HG03342 (cell line): ENCODE measurements around the gene PCSK2.

Experiments used
- ATAC-seq: cut with Tn5 transposase; IDR thresholded peaks from one replicate; pipeline ENCODE4 v1.9.1; 2021; ENCODE audit warnings: mild to moderate bottlenecking, moderate library complexity; ENCODE audit not compliant: unreplicated experiment

PCSK2 gene

DNA sequence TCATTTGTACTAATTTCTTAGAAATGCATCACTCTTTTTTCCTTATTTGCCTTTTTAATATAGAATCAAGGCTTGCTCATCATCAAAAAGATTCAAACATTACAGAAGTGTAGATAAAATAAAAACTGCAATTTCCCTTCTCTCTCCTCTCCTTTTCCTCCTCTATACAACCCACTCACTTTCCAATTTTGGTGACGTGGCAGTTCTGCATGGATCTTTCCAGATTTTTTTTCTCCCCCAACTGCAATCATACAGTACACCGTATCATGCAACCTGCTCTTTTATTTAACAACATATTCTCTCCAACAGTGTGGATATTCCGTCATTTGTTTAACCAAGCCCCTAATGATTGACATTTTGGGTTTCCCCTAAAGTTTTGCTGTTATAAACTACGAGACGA lies 163.8 kb downstream of the PCSK2 start:
- ATAC-seq, result no peak

- no peak for ATAC-seq
Measured at GRCh38 chr20:17391127-17391771, 164.4 kb downstream of the PCSK2 start.

- no peak for ATAC-seq
Measured at GRCh38 chr20:17394411-17394810, 167.6 kb downstream of the PCSK2 start.

- ATAC-seq, result no peak
Measured at GRCh38 chr20:17395729-17396128, 168.9 kb downstream of the PCSK2 start.

GRCh38 chr20:17399303-17399985 lies 172.6 kb downstream of the PCSK2 start:
- no peak for ATAC-seq

DNA sequence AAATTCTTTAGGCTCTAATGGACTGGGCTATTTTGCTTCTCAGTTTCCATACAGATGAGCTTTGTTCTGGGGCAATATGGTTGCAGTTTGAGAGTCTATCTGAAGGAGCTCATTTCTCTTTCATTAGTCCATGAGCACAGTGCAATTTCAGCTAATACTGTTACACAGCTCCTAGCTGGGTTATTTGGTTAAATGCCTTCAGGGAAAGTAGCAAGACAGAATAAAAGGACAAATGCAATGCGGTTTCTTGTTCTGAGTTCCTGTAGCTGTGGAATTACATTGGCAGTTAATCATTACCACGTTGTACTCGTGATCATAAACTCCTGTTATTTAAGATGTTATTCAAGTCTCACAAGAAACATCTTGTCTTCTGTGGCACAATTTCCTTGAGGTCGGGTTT lies 176.6 kb downstream of the PCSK2 start:
- no peak for ATAC-seq

DNA sequence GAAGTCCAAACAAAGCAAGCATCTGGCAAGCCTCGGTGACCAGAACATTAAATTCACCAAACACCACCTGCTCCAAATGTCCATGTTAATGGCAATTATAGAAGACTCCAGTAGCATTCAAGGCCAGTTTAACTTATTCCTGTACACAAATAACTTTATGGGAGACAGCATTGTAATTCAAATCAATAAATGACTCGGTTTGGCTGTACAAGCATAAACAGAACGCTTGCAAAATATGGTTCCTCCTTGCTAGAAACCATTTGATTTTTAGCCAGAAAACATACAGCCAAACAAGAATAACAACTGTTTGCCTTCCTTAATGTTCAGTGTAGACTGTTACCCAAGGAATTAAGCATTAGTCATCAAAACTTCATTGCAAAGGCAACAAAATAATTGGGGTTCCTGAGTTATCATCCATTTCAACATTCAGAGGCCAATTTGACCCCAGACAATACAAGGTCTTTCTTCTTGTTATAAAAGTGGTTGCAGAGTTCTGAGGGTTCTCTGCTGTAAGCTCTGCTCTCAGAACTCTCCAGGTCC lies 179.3 kb downstream of the PCSK2 start:
- ATAC-seq, result no peak

- ATAC-seq, result no peak
Measured at GRCh38 chr20:17407550-17407949, 180.7 kb downstream of the PCSK2 start.

- ATAC-seq, result no peak
Measured at GRCh38 chr20:17417225-17417624, 190.4 kb downstream of the PCSK2 start.

- ATAC-seq, result no peak
Measured at GRCh38 chr20:17418737-17419136, 191.9 kb downstream of the PCSK2 start.

DNA sequence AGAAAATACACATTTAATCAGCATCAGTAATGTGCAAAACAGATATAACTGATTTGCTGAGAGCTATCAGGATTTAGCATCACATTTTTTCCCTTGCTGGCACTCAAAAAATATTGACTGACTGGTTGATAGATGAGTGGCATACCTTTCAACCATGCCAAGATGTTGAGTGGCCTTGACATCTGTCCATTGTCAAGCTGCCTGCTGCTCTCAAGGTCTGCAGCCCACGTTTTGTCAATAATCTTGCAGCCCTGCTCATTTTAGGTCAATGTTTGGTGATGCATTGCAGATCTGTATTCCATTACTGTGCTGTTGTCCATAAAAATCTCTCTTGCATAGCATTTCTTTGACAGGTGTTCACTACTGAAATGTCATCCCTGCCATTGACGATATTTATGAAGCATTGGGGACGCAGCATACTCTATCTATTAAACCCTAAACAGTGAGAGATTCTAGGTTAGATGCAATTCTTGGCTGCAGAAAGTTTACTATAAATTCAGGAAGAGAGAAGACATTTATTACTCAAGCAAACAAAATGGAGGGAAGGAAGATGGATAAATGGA lies 192.7 kb downstream of the PCSK2 start:
- no peak for ATAC-seq

- no peak for ATAC-seq
Measured at GRCh38 chr20:17421493-17421892, 194.7 kb downstream of the PCSK2 start.

- no peak for ATAC-seq
Measured at GRCh38 chr20:17423782-17424181, 196.9 kb downstream of the PCSK2 start.

GRCh38 chr20:17427638-17428037 lies 200.8 kb downstream of the PCSK2 start:
- no peak for ATAC-seq

GRCh38 chr20:17430125-17430950 lies 203.5 kb downstream of the PCSK2 start:
- ATAC-seq, result no peak

GRCh38 chr20:17431621-17432364 lies 205.0 kb downstream of the PCSK2 start:
- no peak for ATAC-seq

DNA sequence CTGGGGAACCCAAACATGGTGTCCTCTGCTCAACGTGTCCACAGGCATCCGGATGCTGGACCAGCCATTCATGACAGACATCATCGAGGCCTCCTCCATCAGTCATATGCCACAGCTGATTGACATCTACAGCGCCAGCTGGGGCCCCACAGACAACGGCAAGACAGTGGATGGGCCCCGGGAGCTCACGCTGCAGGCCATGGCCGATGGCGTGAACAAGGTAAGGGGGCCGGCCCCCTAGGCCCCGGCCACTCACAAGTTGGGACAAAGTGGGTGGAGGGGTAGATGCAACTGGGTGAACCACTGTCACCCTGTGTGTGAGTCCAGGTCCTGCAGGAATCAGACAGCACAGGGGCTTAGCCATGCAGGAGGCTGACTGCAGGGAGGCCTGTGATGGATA lies 209.8 kb downstream of the PCSK2 start:
- no peak for ATAC-seq

DNA sequence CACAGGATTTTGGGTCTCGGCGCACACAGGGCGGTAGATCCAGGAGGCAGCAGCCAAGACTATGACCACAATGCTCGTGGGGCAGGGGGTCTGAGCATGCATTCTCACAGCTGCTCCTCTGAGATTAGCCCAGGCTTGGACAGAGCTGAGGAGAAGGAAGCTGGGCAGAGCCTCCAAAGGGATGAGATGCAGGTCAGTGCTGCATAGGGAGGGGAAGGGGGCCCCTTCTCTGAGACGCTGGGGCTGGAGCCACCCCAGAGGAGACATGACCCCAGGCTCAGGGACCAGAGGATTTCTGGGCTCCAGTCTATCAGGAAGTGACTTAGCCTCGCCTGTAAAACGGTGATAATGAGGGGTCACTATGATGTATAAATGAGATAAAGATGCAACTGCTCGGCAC lies 210.4 kb downstream of the PCSK2 start:
- no peak for ATAC-seq

GRCh38 chr20:17438436-17439039 lies 211.7 kb downstream of the PCSK2 start:
- no peak for ATAC-seq

GRCh38 chr20:17439616-17440296 lies 212.9 kb downstream of the PCSK2 start:
- ATAC-seq, result no peak
